HG03558 (cell line): ENCODE results near the gene MS4A8.
"Not testable (repeated sequence)": the region's sequence is repeated elsewhere in the genome, so short reads cannot be mapped to it uniquely, and the experiment has no call there.

Experiments used
- ATAC-seq: cut with Tn5 transposase; IDR thresholded peaks from one replicate; pipeline ENCODE4 v1.9.1; 2021; ENCODE audit warnings: moderate number of reproducible peaks; ENCODE audit not compliant: unreplicated experiment; ENCODE audit errors: extremely low read depth

The MS4A8 gene, protein sequence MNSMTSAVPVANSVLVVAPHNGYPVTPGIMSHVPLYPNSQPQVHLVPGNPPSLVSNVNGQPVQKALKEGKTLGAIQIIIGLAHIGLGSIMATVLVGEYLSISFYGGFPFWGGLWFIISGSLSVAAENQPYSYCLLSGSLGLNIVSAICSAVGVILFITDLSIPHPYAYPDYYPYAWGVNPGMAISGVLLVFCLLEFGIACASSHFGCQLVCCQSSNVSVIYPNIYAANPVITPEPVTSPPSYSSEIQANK

DNA sequence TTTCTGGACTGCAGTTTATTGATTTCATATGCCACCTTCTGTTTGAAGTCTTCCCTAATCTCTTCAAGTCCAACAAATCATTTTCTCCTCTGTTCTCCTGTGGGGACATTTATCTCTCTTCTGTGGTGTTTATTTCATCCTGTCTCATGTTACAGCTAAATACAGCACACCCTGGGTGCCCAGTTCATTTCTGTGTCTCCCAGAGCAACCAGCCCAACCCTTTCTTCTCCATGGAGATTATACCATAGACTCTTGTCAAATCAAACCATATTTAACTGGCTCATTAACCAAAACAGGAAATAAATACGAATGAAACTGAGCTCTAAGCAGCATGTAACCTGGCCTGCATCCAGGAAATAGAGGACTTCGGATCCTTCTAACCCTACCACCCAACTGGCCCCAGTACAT lies at the start of gene MS4A8:
Gene MS4A8 (plus strand): TSS at position 329 of the 408 bp plus-strand sequence. CDS start 1,249 bp downstream, outside the sequence.
- ATAC-seq = no peak

GRCh38 chr11:60657888-60658287 lies 41.5 kb upstream of the MS4A8 start:
- no peak for ATAC-seq

DNA sequence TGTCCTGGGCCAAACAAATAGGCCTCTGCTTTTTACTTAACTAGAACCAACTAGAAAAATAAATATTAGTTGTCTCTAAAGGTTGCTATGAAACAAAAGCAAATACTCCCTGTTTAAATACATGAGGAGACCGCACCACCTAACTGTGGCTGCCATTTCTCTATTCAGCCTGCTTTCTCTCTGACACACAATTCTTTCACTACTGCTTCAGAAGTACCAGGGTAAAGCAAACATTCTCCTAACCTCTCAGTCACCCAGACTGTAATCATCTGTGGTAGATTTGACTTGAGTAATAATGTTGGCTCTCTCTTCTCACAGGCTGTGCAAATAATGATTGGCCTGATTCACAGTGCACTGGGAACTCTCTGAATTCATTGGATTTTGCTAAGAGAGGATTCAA lies 41.0 kb upstream of the MS4A8 start:
- ATAC-seq = no peak

DNA sequence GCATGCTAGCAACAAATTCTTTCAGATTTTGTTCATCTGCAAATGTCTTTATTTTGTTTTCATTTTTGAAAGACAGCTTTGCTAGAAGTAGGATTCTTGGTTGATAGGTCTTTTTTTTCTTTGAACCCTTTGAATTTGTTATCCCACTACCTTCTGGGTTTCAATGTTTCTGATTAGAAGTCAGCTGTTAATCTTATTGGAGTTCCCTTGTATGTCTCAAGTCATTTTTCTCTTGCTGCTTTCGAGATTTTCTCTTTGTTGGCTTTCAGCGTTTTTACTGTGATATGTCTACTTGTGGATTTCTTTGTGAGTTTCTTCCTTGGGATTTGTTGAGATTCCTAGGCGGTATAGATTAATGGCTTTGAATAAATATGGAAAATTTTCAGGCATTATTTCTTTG lies 27.2 kb upstream of the MS4A8 start:
- ATAC-seq = no peak

DNA sequence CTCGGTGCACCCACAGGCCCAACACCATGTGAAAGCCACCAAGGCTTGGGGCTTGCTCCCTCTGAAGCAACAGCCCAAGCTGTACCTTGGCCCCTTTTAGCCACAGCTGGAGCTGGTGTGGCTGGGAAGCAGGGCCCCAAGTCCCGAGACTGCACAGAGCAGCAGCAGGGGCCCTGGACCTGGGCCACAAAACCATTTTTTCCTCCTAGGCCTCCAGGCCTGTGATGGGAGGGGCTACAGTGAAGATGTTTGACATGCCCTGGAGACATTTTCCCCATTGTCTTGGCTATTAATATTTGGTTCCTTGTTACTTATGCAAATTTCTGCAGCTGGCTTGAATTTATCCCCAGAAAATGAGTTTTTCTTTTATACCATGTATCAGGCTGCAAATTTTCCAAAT lies 21.2 kb upstream of the MS4A8 start:
- ATAC-seq = not testable (repeated sequence)

- no peak for ATAC-seq
Observed at GRCh38 chr11:60679879-60680278, 19.5 kb upstream of the MS4A8 start.

GRCh38 chr11:60680455-60681119 lies 18.8 kb upstream of the MS4A8 start:
- ATAC-seq = no peak

DNA sequence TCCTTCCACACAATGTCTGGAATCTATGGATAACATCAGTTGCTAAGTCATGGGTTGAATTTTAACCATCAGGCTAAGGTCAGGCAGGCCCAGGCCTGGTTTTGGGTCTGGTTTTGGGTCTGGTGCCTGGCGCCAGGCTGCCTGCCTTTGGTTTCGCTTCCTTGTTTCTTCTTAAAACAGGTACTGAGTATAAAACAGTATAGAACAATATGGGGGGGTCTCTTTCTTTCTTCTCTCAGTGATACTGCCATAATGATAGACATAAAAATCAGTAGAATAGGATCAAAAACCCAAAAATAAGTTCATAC lies 14.9 kb upstream of the MS4A8 start:
- not testable (repeated sequence) for ATAC-seq

- ATAC-seq = no peak
Observed at GRCh38 chr11:60691661-60692060, 7.8 kb upstream of the MS4A8 start.

DNA sequence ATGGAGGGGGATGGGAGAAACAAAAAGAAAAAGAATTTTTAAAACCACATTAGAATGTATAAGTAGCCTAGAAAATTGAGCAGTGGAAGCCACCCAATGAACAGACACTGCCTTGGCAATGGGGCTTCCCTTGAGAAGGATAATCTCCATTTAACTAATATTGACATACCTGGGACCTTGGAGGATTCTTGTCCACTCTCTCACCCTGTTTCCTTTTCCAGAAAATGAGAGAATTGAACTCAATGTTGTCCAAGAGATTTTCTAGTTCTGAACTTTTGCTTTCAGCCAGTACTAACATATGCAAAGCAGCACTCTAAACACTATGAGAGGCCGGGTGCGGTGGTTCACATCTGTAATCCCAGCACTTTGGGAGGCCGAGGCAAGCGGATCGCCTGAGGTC lies 524 bp downstream of the MS4A8 start:
- ATAC-seq = no peak

DNA sequence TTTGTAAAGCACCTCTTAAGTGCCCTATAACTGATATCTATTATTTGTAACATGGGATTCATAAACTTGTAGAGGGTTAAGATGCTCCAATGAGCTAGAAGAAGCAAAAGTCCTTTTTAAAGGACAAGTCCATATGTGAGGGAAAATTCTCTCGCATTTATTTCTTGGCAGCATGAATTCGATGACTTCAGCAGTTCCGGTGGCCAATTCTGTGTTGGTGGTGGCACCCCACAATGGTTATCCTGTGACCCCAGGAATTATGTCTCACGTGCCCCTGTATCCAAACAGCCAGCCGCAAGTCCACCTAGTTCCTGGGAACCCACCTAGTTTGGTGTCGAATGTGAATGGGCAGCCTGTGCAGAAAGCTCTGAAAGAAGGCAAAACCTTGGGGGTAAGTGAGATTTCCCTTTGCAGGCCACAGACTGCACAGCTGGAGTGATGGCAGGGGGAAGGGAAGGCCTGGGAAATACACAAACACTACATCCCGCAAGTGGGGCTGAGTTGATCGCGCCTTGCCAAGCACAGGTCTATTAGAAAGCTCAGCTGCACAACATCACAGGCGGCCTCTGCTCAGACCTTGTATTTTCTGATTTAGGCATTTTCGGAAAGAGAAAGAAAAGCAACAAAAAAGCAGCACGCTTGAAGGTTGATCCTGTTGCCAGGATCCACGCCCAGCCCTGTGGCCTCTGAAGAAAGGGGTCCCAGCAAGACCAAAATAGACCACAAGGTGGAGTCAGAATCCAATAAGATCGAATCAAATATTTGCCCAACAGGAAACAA lies 1.5 kb downstream of the MS4A8 start:
- no peak for ATAC-seq

GRCh38 chr11:60701469-60701818 lies 2.0 kb downstream of the MS4A8 start:
- no peak for ATAC-seq

- no peak for ATAC-seq
Observed at GRCh38 chr11:60703374-60703773, 4.0 kb downstream of the MS4A8 start.

DNA sequence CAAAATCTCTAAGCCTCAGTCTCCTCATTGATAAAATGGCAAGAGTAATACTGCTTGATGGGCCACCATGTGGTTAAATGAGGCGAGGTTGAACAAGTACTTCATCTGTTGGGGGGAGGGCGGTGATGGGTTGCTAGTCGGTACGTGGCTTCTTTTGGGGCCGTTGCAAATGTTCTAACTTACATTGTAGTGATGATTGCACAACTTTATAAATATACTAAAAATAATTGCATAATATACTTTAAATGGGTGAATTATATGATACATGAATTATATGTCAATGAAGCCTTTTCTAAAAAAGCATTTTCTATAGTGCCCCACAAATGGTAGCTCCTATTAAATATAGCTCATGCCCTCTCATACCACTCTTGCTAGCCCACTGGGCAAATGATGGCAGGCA lies 6.5 kb downstream of the MS4A8 start:
- no peak for ATAC-seq

GRCh38 chr11:60706931-60707330 lies 7.5 kb downstream of the MS4A8 start:
- ATAC-seq = no peak

GRCh38 chr11:60710482-60710881 lies 11.1 kb downstream of the MS4A8 start:
- ATAC-seq = no peak

DNA sequence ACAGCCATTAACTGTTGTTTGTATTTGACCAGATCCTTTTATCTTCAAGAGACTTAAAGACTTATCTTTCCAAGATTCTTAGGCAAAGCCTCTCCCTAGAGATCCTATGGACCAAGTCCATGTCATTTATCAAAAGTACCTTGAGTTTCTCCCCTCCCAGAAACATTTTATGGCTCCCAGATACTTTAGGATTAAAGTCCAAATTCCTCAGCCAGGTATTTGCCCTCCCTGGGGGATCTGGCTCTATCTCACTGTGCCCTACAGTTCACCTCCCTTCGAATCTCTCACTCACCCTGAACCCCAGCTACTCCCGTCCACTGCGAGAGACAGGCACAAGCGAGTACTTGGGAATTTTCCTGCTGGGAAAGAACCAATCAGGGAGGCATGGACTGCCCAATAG lies 11.9 kb downstream of the MS4A8 start:
- ATAC-seq = no peak

- not testable (repeated sequence) for ATAC-seq
Observed at GRCh38 chr11:60713423-60713822, 14.0 kb downstream of the MS4A8 start.

GRCh38 chr11:60717956-60718355 lies 18.5 kb downstream of the MS4A8 start:
- no peak for ATAC-seq

DNA sequence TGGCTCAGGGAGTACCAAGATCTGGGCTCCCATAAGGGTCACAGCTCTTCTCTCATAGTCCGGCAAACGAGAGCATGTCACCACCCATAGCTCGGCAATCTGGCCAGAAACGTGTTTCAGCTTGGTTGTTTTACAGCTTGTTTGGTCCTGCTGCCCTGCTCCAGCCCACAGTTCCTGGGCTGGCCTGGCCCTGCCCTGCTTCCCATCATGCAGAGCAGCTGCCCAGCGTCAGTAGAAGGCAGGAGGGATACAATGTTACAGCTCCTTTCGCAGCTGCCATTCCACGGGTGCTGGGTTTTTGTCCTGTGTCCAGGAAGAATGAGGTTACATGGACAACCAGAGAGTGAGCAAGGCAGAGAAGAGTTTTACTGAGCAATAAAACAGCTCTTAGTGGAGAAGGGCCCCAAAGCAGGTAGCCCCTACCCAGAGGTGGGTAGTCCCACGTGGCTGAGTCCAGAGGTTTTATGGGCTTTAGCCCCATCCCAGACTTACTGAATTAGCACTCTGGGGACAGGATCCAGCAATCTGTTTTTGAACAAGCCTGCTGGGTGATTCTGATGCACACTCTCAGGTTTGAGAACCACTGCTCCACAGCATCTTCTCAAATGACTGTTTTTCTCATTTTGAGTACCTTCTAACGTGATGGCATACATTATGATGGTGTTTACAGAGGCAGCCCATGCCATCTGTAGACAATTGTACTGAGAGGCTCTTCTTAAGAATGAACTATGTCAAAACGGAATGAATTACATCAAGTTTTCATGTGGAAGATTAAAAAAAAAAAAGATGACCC lies 19.3 kb downstream of the MS4A8 start:
- no peak for ATAC-seq

- ATAC-seq = no peak
Observed at GRCh38 chr11:60719391-60719790, 20.0 kb downstream of the MS4A8 start.
